Activated T-cell treated with anti-CD3 and anti-CD28 coated beads for 1 hour (primary cell): ENCODE data around the gene ZNF764.

Source experiments
- DNase-seq: peaks from one replicate; pipeline ENCODE4 v3.0.0-alpha.2; 2020; ENCODE audit warnings: low read depth

Gene ZNF764

DNA sequence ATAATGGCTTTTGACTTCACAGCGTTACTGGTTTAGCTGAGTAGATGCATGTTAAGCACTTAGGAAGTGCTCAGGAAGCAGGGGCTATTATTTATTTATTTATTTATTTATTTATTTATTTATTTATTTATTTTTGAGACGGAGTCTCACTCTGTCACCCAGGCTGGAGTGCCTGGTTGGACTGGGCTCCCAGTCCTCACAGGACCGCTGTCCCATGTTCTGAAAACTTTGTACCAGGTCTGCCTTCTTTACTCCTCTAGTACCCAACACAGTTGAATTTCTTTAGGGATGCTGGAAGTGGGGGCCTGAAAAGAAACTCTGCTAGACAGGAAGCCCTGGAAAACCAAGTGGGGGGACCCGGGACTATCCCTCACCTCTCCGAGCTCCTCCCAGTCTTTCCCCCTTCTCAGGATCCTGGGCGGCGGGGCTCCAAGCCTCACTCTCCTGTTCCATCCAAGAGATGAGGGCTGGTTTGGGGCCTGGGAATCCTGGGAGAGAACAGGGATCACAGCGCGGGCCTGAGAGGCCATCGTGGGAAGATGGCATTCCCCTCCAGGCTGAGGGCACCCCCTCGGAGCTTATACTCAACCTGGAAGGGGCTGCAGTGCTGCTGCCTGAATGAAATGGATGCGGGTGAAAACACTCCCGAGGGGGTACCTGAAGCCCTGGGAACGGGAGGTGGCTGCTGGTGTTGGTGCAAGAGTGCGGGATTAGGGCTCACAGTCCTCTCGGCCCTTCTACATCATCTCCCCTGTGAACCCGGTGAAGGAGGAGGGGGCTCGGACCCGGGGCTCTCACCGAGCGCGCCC is 12.7 kb upstream of the ZNF764 start:
- no peak for DNase-seq

DNA sequence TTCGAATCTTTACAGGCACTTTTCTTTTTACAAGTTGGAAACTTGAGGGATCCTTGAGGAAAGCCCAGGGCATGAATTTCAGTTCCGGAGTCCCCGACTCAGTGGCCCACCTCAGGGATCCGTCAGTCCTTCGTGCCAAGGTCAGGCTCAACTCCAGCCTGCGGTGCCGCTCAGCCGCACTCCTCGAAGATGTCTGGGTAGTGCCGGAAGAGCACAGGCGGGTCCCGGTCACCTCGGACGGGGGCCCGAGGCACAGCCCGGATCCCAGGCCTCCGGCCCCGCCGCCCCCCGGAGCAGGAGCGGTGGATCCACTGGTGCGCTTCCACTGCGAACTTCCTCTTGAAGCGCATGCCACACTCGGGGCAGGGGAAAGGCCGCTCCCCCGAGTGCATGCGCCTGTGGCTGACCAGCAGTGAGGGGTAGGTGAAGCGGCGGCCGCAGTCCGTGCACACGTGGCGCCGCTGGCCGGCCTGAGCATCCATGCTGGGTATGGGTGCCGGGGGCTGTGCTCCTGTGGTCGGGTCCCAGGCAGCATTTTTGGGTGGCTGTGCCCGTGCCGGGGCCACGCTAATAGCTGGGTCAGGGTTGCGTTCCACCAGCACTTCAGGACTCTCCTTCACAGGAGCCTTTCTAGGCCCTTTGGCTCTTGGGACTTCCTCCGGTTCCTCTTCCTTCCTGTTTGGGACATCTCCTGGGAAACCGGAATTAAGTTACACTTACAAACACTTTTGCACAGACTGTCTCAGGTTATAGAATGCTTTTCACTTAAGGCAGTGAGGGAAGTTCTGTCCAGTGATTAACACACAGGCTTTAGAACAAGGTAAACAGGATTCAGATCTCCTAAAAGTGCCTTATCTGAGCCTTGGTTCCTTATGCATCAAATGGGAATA is 11.8 kb upstream of the ZNF764 start:
- DNase-seq = no peak

DNA sequence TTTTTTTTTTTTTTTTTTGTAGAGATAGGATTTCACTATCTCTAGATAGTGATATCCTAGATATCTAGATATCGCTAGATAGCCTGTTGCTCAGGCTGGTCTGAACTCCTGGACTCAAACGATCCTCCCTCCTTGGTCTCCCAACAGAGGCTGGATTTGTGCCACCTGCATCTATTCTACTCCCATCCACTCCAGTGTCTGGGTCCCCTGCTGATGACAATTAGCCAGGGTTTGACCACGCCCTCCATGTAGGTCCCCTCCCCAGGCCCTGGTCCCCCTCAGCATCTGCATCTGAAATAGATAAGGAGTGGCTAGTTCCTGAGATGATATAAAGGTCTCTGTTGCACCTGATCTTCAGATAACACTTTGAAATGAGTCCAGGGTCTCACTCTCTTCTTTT is 11.1 kb upstream of the ZNF764 start:
- DNase-seq = no peak

DNA sequence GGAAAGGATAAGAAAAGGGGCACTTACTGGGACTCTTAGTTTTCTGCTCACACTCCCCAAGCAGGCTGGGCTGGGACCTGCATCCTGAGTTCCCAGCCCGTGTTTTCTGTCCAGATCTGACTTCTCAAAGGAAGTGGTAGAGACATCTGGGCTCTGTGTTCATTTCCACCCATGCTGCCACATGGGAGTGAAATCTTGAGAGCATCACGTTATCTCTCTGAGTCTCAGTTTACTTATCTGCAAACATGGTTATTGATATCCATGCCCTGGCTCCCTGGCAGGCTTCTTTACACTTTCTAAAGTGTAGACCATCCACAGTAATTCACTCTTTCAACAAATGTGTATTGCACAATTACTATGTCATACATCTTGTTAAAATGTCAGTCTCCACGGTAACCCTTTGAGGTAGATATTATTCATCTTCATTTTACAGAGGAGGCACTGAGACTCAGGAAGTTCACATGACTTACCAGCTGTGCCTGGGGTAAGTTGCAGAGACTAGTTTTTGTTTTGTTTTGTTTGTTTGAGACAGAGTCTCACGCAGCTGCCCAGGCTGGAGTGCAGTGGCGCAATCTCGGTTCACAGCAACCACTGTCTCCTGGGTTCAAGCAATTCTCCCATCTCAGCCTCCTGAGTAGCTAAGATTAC is 9.9 kb upstream of the ZNF764 start:
- DNase-seq = no peak

GRCh38 chr16:30567160-30567990 is 9.2 kb upstream of the ZNF764 start:
- no peak for DNase-seq

- DNase-seq = no peak
Measured at GRCh38 chr16:30566531-30566930, 8.4 kb upstream of the ZNF764 start.

DNA sequence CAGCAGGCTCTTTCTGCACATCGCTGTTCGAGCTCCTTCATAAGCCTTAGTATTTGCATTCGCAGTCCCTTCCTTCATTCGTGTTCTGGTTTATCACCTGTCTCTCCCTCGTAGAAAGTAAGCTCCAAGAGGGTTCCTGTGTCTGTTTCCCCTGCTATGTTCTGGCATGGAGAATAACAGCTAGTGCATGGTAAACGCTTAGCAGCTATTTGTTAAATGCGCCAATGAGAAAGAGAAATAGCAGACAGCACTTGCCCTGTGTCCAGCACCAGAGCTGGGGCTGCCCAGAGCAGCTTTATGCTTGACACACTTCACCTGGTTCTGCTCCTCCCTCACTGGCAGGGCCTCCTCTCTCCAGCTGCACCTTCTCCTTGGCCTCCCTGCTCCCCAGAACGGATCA is 7.8 kb upstream of the ZNF764 start:
- DNase-seq = no peak

- no peak for DNase-seq
Measured at GRCh38 chr16:30565526-30565925, 7.4 kb upstream of the ZNF764 start.

DNA sequence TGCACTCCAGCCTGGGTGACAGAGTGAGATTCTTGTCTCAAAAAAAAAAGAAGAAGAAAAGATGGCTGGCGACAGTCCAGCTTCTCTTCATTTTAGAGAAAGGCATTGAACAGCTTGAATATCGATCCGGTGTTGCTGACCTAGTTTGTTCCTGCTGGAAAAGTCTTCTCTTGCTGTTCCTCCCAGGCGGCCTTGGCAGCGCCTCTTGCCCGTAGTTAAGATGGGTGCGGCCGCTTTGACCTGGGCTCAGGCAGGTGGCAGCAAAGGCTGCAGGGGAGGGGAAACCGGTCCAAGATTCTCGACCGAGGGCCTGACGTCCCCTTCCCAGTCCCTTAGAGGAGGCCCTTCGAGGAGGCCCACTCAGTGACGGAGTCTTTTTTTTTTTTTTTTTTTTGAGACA is 3.8 kb upstream of the ZNF764 start:
- no peak for DNase-seq

- DNase-seq = no peak
Measured at GRCh38 chr16:30561089-30561816, 3.1 kb upstream of the ZNF764 start.

GRCh38 chr16:30559690-30560089 is 1.5 kb upstream of the ZNF764 start:
- DNase-seq = no peak

GRCh38 chr16:30558789-30559377 is 709 bp upstream of the ZNF764 start:
- no peak for DNase-seq

GRCh38 chr16:30557707-30557956 is 542 bp downstream of the ZNF764 start:
- no peak for DNase-seq

- DNase-seq = no peak
Measured at GRCh38 chr16:30556125-30556473, 2.1 kb downstream of the ZNF764 start.

- DNase-seq = no peak
Measured at GRCh38 chr16:30555315-30556124, 2.7 kb downstream of the ZNF764 start.

GRCh38 chr16:30554557-30555314 is 3.4 kb downstream of the ZNF764 start:
- DNase-seq = no peak

GRCh38 chr16:30553393-30553899 is 4.7 kb downstream of the ZNF764 start:
- DNase-seq = no peak

DNA sequence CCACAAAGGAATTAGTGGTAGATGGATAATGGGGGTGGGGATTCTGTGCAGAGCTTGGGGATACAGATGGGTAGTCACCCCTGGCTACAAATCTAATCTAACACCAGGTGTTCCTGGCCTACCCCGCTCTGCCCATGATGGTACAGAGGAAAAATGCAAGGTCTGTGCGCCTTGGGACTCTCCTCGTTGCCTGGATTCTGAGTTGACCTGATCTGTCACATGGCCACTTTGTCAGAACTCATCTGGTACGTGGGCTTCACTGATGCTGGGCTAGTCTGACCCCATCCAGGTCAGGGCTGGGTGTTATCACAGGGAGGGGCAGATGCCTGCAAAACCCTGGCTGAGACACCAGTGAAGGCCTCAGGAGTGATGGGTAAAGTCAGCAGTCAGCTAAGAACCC is 5.2 kb downstream of the ZNF764 start:
- no peak for DNase-seq

DNA sequence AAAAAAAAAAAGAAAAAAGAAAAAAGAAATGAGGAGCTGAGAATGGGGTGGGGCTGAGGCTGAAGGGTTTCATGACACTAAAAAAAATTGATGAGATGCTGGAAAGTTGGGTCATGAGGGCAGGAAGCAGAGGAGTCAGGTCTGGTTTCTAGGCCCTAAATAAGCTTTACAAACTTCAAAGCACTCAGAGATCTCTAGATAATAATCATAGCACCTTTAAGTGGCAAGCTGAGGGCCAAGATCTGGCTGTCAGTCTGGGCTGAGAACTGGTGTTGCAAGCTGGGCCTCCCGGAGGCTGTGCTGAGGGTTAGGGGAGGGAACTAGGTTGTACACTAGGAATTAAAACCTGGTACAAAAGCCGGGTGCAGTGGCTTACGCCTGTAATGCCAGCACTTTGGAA is 6.4 kb downstream of the ZNF764 start:
- peak; percentile 43 for DNase-seq
